SH-SY5Y (cell line): ENCODE measurements around the gene LCTL.
A peak's percentile ranks its signal among the peaks of the same experiment; 100 is the strongest.

Source experiments
- GATA2 ChIP-seq: IDR thresholded peaks from 2 replicates; pipeline ENCODE4 v1.6.1; 2011; ENCODE audit warnings: mild to moderate bottlenecking, low read depth, low read length
- GATA3 ChIP-seq: IDR thresholded peaks from 2 replicates; pipeline ENCODE4 v1.6.1; 2011; ENCODE audit warnings: low read depth, mild to moderate bottlenecking, low read length, moderate library complexity

GRCh38 chr15:66591322-66591862, 25.6 kb upstream of the LCTL start:
- peak; percentile 53 for TF ChIP-seq GATA2
- TF ChIP-seq GATA3 = no peak
